PC-9 (cell line): ENCODE data around the gene PDPK1.
"Not testable (repeated sequence)": the region's sequence is repeated elsewhere in the genome, so short reads cannot be mapped to it uniquely, and the experiment has no call there.

Source experiments
- EZH2 ChIP-seq: fragments of 200-600 bp; sonication (generic); IDR thresholded peaks from 2 replicates; pipeline ENCODE4 v1.8.0; 2017; ENCODE audit warnings: antibody characterized with exemption, low read depth
- TF ChIP-seq, protein P1 (sequence below): fragments of 200-600 bp; sonication (generic); conservative IDR thresholded peaks from 2 replicates; pipeline ENCODE4 v1.6.1; 2017; ENCODE audit warnings: mixed run types, antibody characterized with exemption, mild to moderate bottlenecking, moderate library complexity

DNA sequence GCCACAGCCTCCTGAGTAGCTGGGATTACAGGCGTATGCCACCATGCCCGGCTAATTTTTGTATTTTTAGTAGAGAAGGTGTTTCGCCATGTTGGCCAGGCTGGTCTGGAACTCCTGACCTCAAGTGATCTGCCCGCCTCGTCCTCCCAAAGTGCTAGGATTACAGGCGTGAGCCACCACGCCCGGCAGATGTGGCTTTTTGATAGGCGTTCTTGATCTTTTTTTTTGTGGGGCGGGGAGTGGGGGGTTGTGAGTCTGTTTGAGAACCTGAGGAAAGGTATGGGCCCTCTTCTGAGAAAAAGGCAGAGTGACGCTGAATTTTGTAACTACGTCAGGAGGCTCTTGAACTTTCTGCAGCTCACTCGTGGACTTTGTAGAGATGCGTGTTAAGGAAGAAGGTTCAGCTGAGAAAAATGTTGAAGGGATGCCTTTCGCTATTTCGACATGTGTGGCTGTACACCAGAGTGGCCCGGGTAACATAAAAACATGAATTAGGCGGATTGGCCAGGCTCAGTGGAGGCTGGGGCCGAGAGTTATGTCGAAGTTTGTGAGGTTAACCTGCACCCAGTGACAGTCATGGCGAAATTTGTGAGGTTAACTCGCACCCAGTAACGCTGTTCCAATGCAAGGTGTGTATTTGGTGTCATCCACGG lies 1.5 kb downstream of the PDPK1 start:
- not testable (repeated sequence) for TF ChIP-seq EZH2
- TF ChIP-seq, protein P1, sequence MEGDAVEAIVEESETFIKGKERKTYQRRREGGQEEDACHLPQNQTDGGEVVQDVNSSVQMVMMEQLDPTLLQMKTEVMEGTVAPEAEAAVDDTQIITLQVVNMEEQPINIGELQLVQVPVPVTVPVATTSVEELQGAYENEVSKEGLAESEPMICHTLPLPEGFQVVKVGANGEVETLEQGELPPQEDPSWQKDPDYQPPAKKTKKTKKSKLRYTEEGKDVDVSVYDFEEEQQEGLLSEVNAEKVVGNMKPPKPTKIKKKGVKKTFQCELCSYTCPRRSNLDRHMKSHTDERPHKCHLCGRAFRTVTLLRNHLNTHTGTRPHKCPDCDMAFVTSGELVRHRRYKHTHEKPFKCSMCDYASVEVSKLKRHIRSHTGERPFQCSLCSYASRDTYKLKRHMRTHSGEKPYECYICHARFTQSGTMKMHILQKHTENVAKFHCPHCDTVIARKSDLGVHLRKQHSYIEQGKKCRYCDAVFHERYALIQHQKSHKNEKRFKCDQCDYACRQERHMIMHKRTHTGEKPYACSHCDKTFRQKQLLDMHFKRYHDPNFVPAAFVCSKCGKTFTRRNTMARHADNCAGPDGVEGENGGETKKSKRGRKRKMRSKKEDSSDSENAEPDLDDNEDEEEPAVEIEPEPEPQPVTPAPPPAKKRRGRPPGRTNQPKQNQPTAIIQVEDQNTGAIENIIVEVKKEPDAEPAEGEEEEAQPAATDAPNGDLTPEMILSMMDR = not testable (repeated sequence)
